HG03159 (cell line): ENCODE measurements around the gene TMEM132C.

Experiments
- ATAC-seq: cut with Tn5 transposase; IDR thresholded peaks from one replicate; pipeline ENCODE4 v1.9.1; 2021; ENCODE audit warnings: mild to moderate bottlenecking, moderate library complexity; ENCODE audit not compliant: unreplicated experiment

Gene TMEM132C

GRCh38 chr12:128415036-128415560, 148.1 kb downstream of the TMEM132C start:
- ATAC-seq = no peak

- no peak for ATAC-seq
Measured at GRCh38 chr12:128418944-128419343, 152.0 kb downstream of the TMEM132C start.

GRCh38 chr12:128420163-128420562, 153.2 kb downstream of the TMEM132C start:
- ATAC-seq = no peak

GRCh38 chr12:128421375-128421774, 154.4 kb downstream of the TMEM132C start:
- no peak for ATAC-seq

- no peak for ATAC-seq
Measured at GRCh38 chr12:128423205-128423604, 156.2 kb downstream of the TMEM132C start.

GRCh38 chr12:128424931-128425431, 158.0 kb downstream of the TMEM132C start:
- no peak for ATAC-seq

- no peak for ATAC-seq
Measured at GRCh38 chr12:128425666-128426331, 158.8 kb downstream of the TMEM132C start.

GRCh38 chr12:128426511-128426910, 159.5 kb downstream of the TMEM132C start:
- no peak for ATAC-seq

- ATAC-seq = no peak
Measured at GRCh38 chr12:128439796-128440195, 172.8 kb downstream of the TMEM132C start.

GRCh38 chr12:128442096-128442495, 175.1 kb downstream of the TMEM132C start:
- no peak for ATAC-seq

- no peak for ATAC-seq
Measured at GRCh38 chr12:128444598-128444997, 177.6 kb downstream of the TMEM132C start.

- ATAC-seq = no peak
Measured at GRCh38 chr12:128445415-128446127, 178.6 kb downstream of the TMEM132C start.

GRCh38 chr12:128449146-128449894, 182.3 kb downstream of the TMEM132C start:
- ATAC-seq = no peak

GRCh38 chr12:128450810-128451209, 183.8 kb downstream of the TMEM132C start:
- no peak for ATAC-seq

GRCh38 chr12:128455851-128456250, 188.9 kb downstream of the TMEM132C start:
- ATAC-seq = no peak

- no peak for ATAC-seq
Measured at GRCh38 chr12:128456922-128457321, 190.0 kb downstream of the TMEM132C start.

GRCh38 chr12:128458301-128458974, 191.5 kb downstream of the TMEM132C start:
- no peak for ATAC-seq

GRCh38 chr12:128459067-128459466, 192.1 kb downstream of the TMEM132C start:
- ATAC-seq = no peak

- no peak for ATAC-seq
Measured at GRCh38 chr12:128463881-128464280, 196.9 kb downstream of the TMEM132C start.

- ATAC-seq = no peak
Measured at GRCh38 chr12:128467882-128468281, 200.9 kb downstream of the TMEM132C start.

GRCh38 chr12:128468926-128469325, 202.0 kb downstream of the TMEM132C start:
- no peak for ATAC-seq
